Measurements from ENCODE around the gene SLC6A12. TPM values are rescaled to one million over a fixed set of nuclear protein-coding genes. Genes with fewer than 3 reads are reported as not detected.

SLC6A12 gene
- total RNA-seq, 1 experiment from 2014 or later = 0.79 TPM

DNA sequence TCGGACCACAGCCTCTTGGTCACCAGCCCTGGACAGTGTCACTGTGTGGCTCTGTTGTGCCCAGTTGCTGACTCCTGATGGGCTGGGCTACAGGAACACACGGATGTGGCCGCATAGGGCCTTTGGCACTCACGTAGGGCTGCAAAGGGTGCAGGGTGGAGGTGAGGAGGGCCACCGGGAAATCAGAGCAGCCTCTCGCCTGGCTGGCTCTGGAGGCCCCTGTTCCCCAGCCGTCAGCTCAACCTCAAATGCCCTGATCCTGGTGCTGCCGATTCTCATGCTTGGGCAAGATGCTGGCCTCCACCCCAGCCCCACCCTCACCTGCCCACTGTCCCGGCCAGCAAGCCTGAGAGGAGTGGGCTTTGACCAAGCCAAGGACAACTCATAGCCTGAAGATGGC lies 59.0 kb downstream of the SLC6A12 start:
- DNase-seq (ENCODE audit: low spot score) (no peak), ATAC-seq (no peak)
- TF ChIP-seq, protein P1, sequence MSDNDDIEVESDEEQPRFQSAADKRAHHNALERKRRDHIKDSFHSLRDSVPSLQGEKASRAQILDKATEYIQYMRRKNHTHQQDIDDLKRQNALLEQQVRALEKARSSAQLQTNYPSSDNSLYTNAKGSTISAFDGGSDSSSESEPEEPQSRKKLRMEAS (CRISPR knock-in tag; IDR thresholded peaks at IDR 0.05) = no peak
- TF ChIP-seq ZNF671 (CRISPR knock-in tag; IDR thresholded peaks at IDR 0.05) (no peak), ETV6 (CRISPR knock-in tag; IDR thresholded peaks at IDR 0.05) (no peak), NR1H2 (CRISPR knock-in tag; IDR thresholded peaks at IDR 0.05) (no peak), EMX1 (CRISPR knock-in tag; IDR thresholded peaks at IDR 0.05) (no peak), ZNF121 (CRISPR knock-in tag; IDR thresholded peaks at IDR 0.05) (no peak), ESRRA (CRISPR knock-in tag; IDR thresholded peaks at IDR 0.05; ENCODE audit: borderline replicate concordance) (no peak), NFE2L1 (CRISPR knock-in tag; IDR thresholded peaks at IDR 0.05) (no peak), TCF7 (CRISPR knock-in tag; IDR thresholded peaks at IDR 0.05; ENCODE audit: low read depth) (no peak), ZNF263 (CRISPR knock-in tag; IDR thresholded peaks at IDR 0.05; ENCODE audit: low read depth) (no peak), MYBL2 (CRISPR knock-in tag; IDR thresholded peaks at IDR 0.05) (no peak), SMAD4 (CRISPR knock-in tag; IDR thresholded peaks at IDR 0.05) (no peak), ZNF232 (CRISPR knock-in tag; IDR thresholded peaks at IDR 0.05) (no peak), CBFB (CRISPR knock-in tag; IDR thresholded peaks at IDR 0.05; ENCODE audit: low read depth) (no peak), CREM (CRISPR knock-in tag; IDR thresholded peaks at IDR 0.05) (no peak)
- TF ChIP-seq, protein P2, sequence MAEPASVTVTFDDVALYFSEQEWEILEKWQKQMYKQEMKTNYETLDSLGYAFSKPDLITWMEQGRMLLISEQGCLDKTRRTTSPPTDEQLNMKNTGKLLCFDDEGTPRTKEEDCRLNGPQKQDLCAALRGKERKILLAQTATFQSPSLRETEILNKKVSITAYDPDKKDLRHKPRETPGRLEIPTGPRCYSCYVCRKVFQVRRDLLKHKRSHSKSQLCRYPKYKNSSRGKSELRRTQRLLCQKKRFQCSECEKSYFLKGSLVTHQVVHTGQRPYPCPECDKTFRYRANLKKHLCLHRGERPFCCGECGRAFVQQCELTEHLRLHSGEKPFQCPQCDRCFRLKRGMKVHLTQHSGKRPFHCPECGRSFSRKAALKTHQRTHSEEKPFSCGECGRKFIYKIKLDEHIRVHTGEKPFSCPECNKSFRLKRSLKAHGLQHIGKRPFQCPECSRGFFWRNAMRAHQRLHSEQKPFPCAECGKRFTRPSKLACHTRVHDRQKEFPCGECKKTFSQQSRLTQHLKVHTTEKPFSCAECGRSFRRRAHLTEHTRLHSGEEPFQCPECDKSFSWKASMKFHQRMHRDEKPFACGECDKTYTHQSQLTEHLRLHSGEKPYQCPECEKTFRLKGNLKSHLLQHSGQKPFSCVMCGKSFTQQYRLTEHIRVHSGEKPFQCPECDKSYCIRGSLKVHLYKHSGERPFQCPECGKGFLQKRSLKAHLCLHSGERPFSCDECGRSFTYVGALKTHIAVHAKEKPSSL (CRISPR knock-in tag; conservative IDR thresholded peaks at IDR 0.05) = no peak
- TF ChIP-seq, protein P3, sequence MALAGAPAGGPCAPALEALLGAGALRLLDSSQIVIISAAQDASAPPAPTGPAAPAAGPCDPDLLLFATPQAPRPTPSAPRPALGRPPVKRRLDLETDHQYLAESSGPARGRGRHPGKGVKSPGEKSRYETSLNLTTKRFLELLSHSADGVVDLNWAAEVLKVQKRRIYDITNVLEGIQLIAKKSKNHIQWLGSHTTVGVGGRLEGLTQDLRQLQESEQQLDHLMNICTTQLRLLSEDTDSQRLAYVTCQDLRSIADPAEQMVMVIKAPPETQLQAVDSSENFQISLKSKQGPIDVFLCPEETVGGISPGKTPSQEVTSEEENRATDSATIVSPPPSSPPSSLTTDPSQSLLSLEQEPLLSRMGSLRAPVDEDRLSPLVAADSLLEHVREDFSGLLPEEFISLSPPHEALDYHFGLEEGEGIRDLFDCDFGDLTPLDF (CRISPR knock-in tag; IDR thresholded peaks at IDR 0.05) = no peak
- TF ChIP-seq, protein P4, sequence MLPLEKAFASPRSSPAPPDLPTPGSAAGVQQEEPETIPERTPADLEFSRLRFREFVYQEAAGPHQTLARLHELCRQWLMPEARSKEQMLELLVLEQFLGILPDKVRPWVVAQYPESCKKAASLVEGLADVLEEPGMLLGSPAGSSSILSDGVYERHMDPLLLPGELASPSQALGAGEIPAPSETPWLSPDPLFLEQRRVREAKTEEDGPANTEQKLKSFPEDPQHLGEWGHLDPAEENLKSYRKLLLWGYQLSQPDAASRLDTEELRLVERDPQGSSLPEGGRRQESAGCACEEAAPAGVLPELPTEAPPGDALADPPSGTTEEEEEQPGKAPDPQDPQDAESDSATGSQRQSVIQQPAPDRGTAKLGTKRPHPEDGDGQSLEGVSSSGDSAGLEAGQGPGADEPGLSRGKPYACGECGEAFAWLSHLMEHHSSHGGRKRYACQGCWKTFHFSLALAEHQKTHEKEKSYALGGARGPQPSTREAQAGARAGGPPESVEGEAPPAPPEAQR (CRISPR knock-in tag; IDR thresholded peaks at IDR 0.05) = no peak
- TF ChIP-seq, protein P5, sequence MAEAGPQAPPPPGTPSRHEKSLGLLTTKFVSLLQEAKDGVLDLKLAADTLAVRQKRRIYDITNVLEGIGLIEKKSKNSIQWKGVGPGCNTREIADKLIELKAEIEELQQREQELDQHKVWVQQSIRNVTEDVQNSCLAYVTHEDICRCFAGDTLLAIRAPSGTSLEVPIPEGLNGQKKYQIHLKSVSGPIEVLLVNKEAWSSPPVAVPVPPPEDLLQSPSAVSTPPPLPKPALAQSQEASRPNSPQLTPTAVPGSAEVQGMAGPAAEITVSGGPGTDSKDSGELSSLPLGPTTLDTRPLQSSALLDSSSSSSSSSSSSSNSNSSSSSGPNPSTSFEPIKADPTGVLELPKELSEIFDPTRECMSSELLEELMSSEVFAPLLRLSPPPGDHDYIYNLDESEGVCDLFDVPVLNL (CRISPR knock-in tag; IDR thresholded peaks at IDR 0.05; ENCODE audit: borderline replicate concordance, low read depth) = no peak
- H3K27ac Mint-ChIP-seq = no peak overlapping the region
- H3K9me3 Mint-ChIP-seq = no peaks in the 10 kb centered on the region
- H3K27me3 Mint-ChIP-seq (ENCODE audit: low read depth) = no peaks in the 10 kb centered on the region; the same call in 1 of the 2 replicates
- peaks cover 20% of the 10 kb centered on the region for H3K4me1 Mint-ChIP-seq
- no peak overlapping the region for H3K4me3 Mint-ChIP-seq
- ChIA-PET CTCF (interaction anchor here (1.2 to 2.7 kb wide), 3 partner anchors 13 to 65 kb away, joined by 5 to 8 read pairs (median 8); no protein-coding TSS in a partner anchor), POLR2A (no interaction called here)
- H3K36me3 Mint-ChIP-seq = no peaks in the 10 kb centered on the region

DNA sequence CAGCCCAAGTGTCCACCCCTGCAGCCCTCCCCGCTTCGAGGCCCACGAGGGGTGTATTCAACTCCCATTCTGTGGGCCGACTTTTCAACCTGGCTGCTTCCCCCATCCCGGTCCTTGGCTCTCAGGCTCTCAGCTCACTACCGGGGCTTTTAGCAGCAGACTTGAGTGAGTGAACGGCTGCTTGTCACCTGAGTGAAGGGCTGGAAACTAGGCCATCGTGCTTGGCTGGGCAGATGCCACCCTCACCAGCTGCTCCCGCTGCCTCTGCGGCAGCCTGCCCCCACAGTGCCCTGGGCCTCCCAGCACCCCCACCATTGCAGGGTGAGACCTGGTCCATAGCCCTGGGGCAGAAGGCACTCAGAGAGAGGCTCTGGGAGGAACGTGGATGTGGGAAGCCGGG lies 59.9 kb downstream of the SLC6A12 start:
- H3K4me1 Mint-ChIP-seq = peaks cover 26% of the 10 kb centered on the region
- CTCF ChIA-PET = interaction anchor here (1.6 to 4.2 kb wide), 9 partner anchors 11 to 66 kb away, joined by 5 to 44 read pairs (median 10); no protein-coding TSS in a partner anchor
- no peak overlapping the region for H3K27ac Mint-ChIP-seq
- no peak for ATAC-seq
- H3K27me3 Mint-ChIP-seq (ENCODE audit: low read depth) = no peaks in the 10 kb centered on the region; the same call in 1 of the 2 replicates
- POLR2A ChIA-PET = no interaction called here
- no peak overlapping the region for H3K4me3 Mint-ChIP-seq
- no peak for DNase-seq (ENCODE audit: low spot score)
- H3K9me3 Mint-ChIP-seq = no peaks in the 10 kb centered on the region
- H3K36me3 Mint-ChIP-seq = no peaks in the 10 kb centered on the region
- TF ChIP-seq NFE2L1 (CRISPR knock-in tag; IDR thresholded peaks at IDR 0.05) (no peak), ZNF232 (CRISPR knock-in tag; IDR thresholded peaks at IDR 0.05) (no peak), ZNF263 (CRISPR knock-in tag; IDR thresholded peaks at IDR 0.05; ENCODE audit: low read depth) (no peak), GTF2I (CRISPR knock-in tag; conservative IDR thresholded peaks at IDR 0.05) (no peak), ZNF317 (CRISPR knock-in tag; IDR thresholded peaks at IDR 0.05; ENCODE audit: borderline replicate concordance, low read depth) (no peak), ETV6 (CRISPR knock-in tag; IDR thresholded peaks at IDR 0.05) (no peak), ZNF121 (CRISPR knock-in tag; IDR thresholded peaks at IDR 0.05) (no peak), GABPB1 (CRISPR knock-in tag; IDR thresholded peaks at IDR 0.05) (no peak), NR3C1 (CRISPR knock-in tag; conservative IDR thresholded peaks at IDR 0.05; ENCODE audit: low read depth) (no peak)
- TF ChIP-seq, protein P6, sequence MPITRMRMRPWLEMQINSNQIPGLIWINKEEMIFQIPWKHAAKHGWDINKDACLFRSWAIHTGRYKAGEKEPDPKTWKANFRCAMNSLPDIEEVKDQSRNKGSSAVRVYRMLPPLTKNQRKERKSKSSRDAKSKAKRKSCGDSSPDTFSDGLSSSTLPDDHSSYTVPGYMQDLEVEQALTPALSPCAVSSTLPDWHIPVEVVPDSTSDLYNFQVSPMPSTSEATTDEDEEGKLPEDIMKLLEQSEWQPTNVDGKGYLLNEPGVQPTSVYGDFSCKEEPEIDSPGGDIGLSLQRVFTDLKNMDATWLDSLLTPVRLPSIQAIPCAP (CRISPR knock-in tag; IDR thresholded peaks at IDR 0.05) = no peak
- TF ChIP-seq, protein P7, sequence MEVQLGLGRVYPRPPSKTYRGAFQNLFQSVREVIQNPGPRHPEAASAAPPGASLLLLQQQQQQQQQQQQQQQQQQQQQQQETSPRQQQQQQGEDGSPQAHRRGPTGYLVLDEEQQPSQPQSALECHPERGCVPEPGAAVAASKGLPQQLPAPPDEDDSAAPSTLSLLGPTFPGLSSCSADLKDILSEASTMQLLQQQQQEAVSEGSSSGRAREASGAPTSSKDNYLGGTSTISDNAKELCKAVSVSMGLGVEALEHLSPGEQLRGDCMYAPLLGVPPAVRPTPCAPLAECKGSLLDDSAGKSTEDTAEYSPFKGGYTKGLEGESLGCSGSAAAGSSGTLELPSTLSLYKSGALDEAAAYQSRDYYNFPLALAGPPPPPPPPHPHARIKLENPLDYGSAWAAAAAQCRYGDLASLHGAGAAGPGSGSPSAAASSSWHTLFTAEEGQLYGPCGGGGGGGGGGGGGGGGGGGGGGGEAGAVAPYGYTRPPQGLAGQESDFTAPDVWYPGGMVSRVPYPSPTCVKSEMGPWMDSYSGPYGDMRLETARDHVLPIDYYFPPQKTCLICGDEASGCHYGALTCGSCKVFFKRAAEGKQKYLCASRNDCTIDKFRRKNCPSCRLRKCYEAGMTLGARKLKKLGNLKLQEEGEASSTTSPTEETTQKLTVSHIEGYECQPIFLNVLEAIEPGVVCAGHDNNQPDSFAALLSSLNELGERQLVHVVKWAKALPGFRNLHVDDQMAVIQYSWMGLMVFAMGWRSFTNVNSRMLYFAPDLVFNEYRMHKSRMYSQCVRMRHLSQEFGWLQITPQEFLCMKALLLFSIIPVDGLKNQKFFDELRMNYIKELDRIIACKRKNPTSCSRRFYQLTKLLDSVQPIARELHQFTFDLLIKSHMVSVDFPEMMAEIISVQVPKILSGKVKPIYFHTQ (CRISPR knock-in tag; IDR thresholded peaks at IDR 0.05) = no peak
- TF ChIP-seq, protein P4 (CRISPR knock-in tag; IDR thresholded peaks at IDR 0.05) = no peak
